ENCODE measurements around the gene MED16. TPM values are rescaled to one million over a fixed set of nuclear protein-coding genes. Genes with fewer than 3 reads are reported as not detected.

The MED16 gene
- total and polyA plus RNA-seq, 10 of the 15 experiments (the other 5 are each of a cell fraction or from before 2014, with no cell fraction given) = 0.56 to 51.1 (median 13.6) TPM

DNA sequence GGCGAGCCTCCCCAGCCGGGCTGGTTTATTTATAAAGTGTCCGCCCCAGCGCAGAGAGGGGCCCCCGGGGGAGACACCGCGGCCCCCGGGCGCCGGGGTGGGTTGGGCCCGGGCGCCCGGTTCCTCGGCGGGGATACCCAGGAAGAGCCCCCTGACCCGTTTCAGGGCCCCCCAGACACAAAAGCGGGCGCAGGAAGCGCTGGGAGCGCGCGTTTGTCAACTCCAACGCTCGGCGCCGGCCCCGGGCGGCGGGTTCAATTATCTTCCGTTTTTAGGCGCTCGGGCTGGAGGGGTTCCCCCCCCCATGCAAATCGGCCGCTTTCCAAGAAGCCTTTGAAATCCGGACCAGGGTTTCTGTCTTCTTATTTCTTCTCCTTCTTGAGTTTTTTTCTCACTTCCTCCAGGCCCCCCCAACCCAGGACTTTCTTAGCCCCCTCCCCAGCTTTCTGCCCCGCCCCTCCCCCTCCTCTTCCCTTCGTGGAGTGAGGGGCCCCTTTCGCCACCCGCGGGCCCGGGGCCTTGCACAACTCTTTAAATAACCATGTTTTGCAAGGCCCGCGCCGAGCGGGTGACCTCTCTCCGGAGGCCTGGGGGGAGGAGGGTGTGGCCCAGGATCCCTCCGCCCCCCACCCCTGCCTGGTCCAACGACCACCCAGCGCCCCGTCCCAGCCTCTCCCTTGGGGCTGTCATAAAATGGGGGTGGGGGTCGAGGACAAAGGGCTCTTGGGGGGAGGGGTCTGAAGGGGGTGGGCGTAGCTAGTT is 33.8 kb upstream of the MED16 start (continued):
- TF ChIP-seq, protein P1, sequence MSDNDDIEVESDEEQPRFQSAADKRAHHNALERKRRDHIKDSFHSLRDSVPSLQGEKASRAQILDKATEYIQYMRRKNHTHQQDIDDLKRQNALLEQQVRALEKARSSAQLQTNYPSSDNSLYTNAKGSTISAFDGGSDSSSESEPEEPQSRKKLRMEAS (IDR thresholded peaks at IDR 0.05; ENCODE audit: low read depth, low read length) = no peak
- peak; percentile 3; the same call in 1 of the 2 replicates for TF ChIP-seq POLR2A (IDR thresholded peaks at IDR 0.05; ENCODE audit: low read depth, low read length)
- TF ChIP-seq BRCA1 (IDR thresholded peaks at IDR 0.05; ENCODE audit: low read depth, low read length) = no peak
- no peak for TF ChIP-seq CBX3 (IDR thresholded peaks at IDR 0.05; ENCODE audit: borderline replicate concordance, low read depth)
- TF ChIP-seq RCOR1 (conservative IDR thresholded peaks at IDR 0.05; ENCODE audit: low read depth, low read length) = no peak
- TF ChIP-seq DPF2 (IDR thresholded peaks at IDR 0.05) = no peak
- TF ChIP-seq POU2F2 (IDR thresholded peaks at IDR 0.05; ENCODE audit: borderline replicate concordance, low read depth, low read length) = peak; percentile 93
- TF ChIP-seq, protein P2, sequence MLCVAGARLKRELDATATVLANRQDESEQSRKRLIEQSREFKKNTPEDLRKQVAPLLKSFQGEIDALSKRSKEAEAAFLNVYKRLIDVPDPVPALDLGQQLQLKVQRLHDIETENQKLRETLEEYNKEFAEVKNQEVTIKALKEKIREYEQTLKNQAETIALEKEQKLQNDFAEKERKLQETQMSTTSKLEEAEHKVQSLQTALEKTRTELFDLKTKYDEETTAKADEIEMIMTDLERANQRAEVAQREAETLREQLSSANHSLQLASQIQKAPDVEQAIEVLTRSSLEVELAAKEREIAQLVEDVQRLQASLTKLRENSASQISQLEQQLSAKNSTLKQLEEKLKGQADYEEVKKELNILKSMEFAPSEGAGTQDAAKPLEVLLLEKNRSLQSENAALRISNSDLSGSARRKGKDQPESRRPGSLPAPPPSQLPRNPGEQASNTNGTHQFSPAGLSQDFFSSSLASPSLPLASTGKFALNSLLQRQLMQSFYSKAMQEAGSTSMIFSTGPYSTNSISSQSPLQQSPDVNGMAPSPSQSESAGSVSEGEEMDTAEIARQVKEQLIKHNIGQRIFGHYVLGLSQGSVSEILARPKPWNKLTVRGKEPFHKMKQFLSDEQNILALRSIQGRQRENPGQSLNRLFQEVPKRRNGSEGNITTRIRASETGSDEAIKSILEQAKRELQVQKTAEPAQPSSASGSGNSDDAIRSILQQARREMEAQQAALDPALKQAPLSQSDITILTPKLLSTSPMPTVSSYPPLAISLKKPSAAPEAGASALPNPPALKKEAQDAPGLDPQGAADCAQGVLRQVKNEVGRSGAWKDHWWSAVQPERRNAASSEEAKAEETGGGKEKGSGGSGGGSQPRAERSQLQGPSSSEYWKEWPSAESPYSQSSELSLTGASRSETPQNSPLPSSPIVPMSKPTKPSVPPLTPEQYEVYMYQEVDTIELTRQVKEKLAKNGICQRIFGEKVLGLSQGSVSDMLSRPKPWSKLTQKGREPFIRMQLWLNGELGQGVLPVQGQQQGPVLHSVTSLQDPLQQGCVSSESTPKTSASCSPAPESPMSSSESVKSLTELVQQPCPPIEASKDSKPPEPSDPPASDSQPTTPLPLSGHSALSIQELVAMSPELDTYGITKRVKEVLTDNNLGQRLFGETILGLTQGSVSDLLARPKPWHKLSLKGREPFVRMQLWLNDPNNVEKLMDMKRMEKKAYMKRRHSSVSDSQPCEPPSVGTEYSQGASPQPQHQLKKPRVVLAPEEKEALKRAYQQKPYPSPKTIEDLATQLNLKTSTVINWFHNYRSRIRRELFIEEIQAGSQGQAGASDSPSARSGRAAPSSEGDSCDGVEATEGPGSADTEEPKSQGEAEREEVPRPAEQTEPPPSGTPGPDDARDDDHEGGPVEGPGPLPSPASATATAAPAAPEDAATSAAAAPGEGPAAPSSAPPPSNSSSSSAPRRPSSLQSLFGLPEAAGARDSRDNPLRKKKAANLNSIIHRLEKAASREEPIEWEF (IDR thresholded peaks at IDR 0.05; ENCODE audit: insufficient replicate concordance, low read depth, low read length) = no peak
- TF ChIP-seq SIN3A (IDR thresholded peaks at IDR 0.05; ENCODE audit: low read depth, low read length) = peak; percentile 36; the same call in 1 of the 2 replicates
- TF ChIP-seq, protein P3, sequence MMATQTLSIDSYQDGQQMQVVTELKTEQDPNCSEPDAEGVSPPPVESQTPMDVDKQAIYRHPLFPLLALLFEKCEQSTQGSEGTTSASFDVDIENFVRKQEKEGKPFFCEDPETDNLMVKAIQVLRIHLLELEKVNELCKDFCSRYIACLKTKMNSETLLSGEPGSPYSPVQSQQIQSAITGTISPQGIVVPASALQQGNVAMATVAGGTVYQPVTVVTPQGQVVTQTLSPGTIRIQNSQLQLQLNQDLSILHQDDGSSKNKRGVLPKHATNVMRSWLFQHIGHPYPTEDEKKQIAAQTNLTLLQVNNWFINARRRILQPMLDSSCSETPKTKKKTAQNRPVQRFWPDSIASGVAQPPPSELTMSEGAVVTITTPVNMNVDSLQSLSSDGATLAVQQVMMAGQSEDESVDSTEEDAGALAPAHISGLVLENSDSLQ (IDR thresholded peaks at IDR 0.05) = no peak
- no peak for TF ChIP-seq NBN (IDR thresholded peaks at IDR 0.05)
- no peak for TF ChIP-seq ZZZ3 (IDR thresholded peaks at IDR 0.05; ENCODE audit: control insufficient read depth, insufficient read length, low read depth)
- TF ChIP-seq, protein P4, sequence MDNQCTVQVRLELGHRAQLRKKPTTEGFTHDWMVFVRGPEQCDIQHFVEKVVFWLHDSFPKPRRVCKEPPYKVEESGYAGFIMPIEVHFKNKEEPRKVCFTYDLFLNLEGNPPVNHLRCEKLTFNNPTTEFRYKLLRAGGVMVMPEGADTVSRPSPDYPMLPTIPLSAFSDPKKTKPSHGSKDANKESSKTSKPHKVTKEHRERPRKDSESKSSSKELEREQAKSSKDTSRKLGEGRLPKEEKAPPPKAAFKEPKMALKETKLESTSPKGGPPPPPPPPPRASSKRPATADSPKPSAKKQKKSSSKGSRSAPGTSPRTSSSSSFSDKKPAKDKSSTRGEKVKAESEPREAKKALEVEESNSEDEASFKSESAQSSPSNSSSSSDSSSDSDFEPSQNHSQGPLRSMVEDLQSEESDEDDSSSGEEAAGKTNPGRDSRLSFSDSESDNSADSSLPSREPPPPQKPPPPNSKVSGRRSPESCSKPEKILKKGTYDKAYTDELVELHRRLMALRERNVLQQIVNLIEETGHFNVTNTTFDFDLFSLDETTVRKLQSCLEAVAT (IDR thresholded peaks at IDR 0.05) = 0 out of 2 replicates have a peak, but pooled peaks have one; percentile 3
- no peak for TF ChIP-seq BCL11A (IDR thresholded peaks at IDR 0.05; ENCODE audit: low read depth, low read length)
- TF ChIP-seq, protein P5, sequence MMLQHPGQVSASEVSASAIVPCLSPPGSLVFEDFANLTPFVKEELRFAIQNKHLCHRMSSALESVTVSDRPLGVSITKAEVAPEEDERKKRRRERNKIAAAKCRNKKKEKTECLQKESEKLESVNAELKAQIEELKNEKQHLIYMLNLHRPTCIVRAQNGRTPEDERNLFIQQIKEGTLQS (IDR thresholded peaks at IDR 0.05; ENCODE audit: borderline replicate concordance, extremely low read depth, low read depth, low read length) = no peak
- no peak for TF ChIP-seq RBBP5 (conservative IDR thresholded peaks at IDR 0.05)
- no peak for TF ChIP-seq SMAD1 (IDR thresholded peaks at IDR 0.05; ENCODE audit: low read depth, partially characterized antibody)
- TF ChIP-seq, protein P6, sequence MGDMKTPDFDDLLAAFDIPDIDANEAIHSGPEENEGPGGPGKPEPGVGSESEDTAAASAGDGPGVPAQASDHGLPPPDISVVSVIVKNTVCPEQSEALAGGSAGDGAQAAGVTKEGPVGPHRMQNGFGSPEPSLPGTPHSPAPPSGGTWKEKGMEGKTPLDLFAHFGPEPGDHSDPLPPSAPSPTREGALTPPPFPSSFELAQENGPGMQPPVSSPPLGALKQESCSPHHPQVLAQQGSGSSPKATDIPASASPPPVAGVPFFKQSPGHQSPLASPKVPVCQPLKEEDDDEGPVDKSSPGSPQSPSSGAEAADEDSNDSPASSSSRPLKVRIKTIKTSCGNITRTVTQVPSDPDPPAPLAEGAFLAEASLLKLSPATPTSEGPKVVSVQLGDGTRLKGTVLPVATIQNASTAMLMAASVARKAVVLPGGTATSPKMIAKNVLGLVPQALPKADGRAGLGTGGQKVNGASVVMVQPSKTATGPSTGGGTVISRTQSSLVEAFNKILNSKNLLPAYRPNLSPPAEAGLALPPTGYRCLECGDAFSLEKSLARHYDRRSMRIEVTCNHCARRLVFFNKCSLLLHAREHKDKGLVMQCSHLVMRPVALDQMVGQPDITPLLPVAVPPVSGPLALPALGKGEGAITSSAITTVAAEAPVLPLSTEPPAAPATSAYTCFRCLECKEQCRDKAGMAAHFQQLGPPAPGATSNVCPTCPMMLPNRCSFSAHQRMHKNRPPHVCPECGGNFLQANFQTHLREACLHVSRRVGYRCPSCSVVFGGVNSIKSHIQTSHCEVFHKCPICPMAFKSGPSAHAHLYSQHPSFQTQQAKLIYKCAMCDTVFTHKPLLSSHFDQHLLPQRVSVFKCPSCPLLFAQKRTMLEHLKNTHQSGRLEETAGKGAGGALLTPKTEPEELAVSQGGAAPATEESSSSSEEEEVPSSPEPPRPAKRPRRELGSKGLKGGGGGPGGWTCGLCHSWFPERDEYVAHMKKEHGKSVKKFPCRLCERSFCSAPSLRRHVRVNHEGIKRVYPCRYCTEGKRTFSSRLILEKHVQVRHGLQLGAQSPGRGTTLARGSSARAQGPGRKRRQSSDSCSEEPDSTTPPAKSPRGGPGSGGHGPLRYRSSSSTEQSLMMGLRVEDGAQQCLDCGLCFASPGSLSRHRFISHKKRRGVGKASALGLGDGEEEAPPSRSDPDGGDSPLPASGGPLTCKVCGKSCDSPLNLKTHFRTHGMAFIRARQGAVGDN (IDR thresholded peaks at IDR 0.05) = no peak
